Upper lobe of left lung (tissue), 4 donors: Measurements from ENCODE around the gene TAF8.

Experiments
- EP300 ChIP-seq, 4 donors: sonication (generic); formaldehyde crosslinking; IDR thresholded peaks; one replicate each; pipeline ENCODE4 v1.5.1; 2017; ENCODE audit warnings: antibody characterized with exemption in 4 of 4, control low read depth in 2 of 4
- TF ChIP-seq, protein P1 (sequence below), 6 experiments: fragments of 450-650 bp in 4 of 6; fragments of 200-600 bp in 2 of 6; sonication (generic) in 2 of 6; IDR thresholded peaks; one replicate each; pipeline ENCODE4 v1.5.1; 2016 to 2019; ENCODE audit warnings: antibody characterized with exemption in 6 of 6

DNA sequence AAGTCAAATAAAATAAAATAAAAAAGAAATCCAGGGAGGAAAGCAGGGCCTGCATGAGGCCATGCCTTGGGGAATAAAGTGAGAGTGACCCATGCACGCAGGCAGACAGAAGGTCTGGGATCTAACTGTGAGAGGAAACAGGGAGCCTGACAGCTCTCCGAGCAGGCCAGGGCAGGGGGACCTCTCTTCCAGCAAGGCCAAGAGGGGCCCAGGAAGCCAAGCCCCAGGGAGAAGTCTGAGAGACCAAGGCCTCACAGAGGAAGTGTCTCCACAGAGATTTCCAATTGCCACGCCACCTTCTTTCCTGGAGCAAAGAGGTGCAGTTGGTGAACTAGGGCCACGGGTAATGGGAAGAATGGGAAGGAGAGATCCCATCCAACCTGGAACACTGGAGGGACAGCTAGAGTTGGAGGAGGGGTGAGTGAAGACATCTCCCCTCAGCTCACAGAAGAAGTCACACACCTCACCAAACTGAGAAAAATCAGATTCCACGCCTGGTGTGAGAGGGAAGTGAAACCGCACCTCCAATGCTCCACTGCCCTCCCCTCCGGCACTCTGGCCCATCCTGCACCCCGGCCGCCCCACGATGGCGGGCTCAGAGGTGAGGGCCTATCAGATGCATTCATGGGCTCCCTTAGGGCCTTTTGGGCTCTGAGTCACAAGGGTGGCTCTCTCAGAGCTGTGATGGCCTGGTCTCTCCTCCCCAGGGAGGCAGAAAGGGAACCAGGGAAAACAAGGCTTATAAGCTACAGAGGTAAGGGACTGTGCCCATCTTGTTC, 25.1 kb upstream of the TAF8 start:
- TF ChIP-seq, protein P1, sequence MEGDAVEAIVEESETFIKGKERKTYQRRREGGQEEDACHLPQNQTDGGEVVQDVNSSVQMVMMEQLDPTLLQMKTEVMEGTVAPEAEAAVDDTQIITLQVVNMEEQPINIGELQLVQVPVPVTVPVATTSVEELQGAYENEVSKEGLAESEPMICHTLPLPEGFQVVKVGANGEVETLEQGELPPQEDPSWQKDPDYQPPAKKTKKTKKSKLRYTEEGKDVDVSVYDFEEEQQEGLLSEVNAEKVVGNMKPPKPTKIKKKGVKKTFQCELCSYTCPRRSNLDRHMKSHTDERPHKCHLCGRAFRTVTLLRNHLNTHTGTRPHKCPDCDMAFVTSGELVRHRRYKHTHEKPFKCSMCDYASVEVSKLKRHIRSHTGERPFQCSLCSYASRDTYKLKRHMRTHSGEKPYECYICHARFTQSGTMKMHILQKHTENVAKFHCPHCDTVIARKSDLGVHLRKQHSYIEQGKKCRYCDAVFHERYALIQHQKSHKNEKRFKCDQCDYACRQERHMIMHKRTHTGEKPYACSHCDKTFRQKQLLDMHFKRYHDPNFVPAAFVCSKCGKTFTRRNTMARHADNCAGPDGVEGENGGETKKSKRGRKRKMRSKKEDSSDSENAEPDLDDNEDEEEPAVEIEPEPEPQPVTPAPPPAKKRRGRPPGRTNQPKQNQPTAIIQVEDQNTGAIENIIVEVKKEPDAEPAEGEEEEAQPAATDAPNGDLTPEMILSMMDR (IDR thresholded peaks at IDR 0.05) = no peak
- TF ChIP-seq EP300 (IDR thresholded peaks at IDR 0.05) = no peak
